ENCODE measurements around the gene ASIC1.
"Not testable (repeated sequence)": the region's sequence is repeated elsewhere in the genome, so short reads cannot be mapped to it uniquely, and the experiment has no call there.

ASIC1 gene

DNA sequence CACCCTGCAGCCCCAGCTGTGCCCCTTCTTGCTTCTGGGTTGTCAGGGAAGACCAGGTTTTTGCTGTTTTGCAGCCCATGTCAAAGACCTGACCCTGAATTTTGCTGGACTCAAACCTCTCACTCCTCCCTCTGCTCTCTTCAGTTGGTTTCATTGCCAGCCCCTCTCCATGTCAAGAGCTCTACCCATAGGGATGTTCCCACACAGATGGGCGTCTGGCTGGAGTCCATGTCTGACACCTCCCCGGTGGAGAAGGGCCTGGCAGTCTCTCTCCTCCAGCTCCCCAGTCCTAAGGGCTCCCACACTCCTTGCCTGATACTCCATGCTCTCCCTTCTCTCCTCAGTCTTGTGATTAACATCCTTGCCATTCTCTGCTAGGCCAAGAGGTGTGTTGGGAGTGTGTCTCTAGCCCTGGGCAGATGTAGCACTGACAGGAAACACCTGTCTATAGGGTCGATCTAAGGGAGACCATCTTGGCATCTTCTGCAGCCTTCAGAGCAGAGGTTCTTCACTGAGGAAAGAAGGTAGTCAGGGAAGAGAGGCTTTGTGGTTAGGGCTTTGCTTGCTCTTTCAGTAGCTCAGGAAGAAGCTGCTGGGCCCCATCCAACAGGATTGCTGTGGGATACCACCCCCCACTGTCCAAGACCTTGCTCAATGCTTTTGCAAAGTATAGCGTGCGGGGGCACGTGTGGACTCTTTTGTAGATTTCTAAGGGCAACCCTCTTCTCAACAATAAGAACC, 4.7 kb downstream of the ASIC1 start:
- no peak for DNase-seq (ENCODE audit: low read depth)

DNA sequence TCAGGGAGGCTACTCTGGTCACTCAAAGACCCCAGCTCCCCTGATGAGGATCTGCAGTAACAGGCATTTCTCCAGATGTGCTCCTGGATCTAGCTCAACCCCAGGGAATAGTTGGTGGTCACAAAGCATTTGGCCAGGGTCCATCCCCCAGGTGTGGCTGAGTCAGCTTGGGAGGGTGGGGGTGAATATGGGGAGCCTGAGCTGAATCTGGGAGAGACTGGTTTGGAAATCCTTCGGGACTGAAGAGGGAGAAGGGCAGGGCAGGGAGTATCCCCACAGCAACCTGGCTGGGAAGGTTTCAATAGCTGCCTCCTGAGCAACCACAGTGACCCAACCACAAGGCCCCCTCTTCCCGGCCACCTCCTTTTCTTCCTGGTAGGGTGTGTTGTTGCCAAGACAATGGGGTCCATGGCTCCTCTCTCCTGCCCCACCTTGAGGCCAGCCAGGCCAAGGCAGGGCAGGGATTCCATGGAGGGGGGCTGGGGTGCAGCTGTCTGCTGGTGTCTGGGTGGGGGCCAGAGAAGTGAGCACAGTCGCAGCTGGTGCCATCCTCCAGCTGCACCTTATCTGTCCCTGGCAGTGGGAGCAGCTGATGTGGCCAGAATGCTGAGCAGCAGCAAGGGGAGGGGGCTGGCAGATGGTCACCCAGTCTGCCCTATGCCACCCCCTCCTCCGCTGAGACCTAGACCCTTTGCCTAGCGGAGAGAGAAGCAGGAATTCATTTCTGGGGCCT, 5.5 kb downstream of the ASIC1 start:
- no peak for DNase-seq (ENCODE audit: low read depth)

DNA sequence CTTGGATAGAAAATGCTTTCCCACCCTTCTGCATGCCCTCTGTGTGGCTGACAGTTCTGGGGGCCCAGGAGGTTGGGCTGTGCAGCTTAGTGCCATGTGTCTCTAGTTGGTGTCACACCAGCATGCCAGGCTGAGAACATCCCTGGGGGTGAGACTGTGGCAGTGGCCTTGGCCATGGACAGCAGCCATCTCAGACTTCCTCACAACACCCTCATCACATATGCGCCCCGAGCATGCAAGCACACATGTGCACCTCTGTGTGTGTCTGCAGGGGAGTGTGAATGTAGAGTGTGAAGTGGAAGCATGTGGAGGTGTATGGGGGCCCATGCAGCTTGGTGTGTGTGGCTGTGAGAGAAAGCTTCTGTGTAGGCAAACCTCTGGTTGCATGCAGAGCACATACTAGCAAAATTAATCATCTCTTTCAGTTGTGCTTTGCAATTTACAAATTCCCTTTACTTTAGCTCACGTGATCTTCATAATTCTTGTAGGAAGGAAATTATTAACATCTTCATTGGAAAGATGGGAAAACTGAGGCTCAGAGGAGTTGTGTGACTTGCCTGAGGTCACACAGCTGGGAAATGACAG, 8.4 kb downstream of the ASIC1 start:
- no peak for DNase-seq (ENCODE audit: low read depth)

DNA sequence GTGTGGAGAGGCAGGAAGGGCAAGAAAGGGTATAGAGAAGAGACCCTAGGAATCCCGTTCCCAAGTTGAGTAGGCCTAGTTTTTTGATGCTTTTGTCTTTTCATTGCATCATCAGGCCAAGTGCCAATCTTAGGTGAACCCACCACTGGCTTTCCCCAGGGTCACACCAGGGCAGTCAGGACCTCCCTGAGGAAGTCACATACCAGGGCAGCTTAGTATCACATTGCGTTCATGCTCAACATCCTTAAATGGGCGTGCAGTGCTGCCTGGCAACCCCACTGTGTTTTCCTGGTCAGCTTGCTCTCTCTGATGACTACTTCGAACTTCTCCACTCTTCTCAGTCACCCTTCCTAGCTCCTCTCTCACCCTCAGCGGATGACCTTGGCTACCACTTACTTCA, 9.0 kb downstream of the ASIC1 start:
- no peak for DNase-seq (ENCODE audit: low read depth)

DNA sequence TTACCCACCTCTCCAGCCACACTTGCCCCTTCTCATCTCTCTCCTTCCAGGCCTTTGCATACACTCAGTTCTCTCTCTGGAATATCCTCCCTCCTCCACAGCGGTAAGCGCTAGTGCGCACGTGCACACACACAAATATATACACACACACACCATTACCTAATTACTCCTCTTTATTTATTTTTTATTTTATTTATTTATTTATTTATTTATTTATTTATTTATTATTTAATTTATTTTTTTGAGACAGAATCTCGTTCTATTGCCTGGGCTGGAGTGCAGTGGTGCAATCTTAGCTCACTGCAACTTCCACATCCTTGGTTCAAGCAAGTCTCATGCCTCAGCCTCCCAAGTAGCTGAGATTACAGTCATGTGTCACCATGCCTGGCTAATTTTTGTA, 11.7 kb downstream of the ASIC1 start:
- no peak for DNase-seq (ENCODE audit: low read depth)

DNA sequence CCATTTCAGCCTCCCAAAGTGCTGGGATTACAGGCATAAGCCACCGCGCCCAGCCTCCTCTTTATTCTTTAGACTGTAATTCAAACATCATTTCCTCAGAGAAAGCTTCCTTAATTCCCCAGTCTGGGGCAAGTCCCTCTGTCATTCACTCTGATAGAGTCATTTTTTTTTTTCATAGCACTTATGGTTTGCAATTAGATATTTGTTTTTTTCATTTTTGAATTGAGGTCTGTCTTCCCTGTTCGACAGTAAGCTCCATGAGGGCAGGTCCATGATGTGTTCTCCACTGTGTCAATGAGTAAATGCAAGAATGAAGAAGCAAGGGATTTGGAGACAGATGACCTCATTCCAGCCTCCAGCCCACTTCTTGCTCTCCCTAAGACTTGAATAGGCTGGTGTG, 12.1 kb downstream of the ASIC1 start:
- no peak for DNase-seq (ENCODE audit: low read depth)

DNA sequence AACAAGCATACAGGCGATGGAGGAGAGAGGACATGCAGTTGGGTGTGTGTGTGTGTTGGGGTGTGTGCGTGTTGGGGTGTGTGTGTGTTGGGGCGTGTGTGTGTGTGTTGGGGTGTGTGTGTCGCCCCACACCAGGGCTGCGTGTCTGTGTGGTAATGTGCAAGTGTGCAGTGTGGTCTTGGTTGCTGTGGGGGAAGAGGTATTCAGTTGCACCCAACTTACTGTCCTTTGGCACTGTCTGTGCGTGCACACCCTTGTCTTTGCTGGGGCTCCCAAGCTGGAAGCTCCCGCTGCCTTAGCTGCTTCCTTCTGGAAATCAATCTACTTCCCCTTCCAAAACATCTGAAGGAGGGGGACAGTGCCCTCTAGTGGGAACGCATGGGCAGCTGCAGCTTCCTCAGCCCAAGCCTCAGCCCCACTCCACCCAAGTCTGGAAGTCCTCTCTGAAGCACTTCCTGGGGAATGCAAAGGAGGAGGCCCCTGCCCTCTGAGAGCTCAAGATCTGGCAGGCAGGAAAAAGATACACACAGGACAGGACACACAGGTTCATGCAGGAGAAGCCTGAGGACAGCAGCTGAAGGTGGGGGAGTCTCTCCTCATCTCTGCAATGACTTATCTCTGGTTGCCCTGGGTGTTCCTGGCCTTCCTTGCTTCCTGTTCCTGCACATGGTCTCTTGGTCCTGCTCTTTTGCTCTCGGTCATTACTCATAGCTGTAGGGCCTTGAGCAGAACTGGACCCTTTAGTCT, 13.1 kb downstream of the ASIC1 start:
- peak; percentile 62 for DNase-seq (ENCODE audit: low read depth)

DNA sequence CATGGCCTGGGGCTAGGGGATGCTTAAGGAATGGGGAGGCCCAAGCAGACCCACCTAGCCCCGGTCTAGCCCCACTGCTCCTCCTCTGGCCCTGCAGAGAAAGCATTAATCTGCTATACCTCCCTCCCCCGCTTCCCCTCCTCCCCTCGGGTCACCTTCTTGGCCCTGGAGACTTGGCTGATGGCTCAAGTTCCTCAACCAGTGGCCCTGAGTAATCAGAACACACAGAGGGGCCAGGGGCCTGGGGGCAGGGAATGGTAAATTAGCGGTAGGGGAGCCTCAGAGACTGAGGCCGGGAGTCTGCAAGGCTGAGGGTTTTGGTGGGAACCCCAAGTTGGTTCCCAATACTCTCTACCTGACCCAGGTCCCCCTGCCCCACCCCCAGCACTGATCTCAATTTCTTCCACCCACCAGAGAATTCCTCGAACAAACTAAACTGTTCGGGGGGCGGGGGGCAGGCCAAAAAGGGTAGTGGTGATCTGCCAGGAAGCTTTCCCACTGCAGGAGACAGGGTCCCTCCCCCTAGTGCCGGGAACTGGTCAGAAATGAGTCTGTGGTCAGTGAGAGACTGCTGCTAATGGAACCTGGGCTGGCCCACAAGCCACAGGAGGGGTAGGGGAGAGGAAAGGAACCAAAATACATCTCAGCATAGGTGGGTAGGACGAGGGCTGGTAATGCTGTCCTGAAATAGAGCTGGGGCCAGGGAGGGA, 15.0 kb downstream of the ASIC1 start:
- DNase-seq (ENCODE audit: low read depth) = no peak

DNA sequence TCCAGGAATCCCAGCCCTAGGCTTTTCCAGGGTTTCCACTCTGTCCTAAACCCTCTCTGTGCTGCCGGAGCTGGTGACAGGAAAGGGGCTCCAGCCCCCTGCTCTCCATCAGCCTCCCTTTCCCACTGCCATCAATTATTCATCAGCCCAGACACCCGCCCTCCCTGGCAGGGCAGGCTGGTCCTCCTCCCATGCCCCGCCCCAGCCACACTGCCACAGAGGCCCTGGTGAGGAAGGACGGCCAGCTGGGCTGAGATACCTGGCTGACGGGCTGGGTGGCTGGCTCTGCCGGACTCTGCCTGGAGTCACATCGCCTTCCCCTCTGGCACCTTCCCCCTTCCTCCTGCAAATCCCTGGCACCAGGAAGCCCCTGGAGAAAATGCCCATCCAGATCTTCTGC, 15.8 kb downstream of the ASIC1 start:
- DNase-seq (ENCODE audit: low read depth) = no peak

DNA sequence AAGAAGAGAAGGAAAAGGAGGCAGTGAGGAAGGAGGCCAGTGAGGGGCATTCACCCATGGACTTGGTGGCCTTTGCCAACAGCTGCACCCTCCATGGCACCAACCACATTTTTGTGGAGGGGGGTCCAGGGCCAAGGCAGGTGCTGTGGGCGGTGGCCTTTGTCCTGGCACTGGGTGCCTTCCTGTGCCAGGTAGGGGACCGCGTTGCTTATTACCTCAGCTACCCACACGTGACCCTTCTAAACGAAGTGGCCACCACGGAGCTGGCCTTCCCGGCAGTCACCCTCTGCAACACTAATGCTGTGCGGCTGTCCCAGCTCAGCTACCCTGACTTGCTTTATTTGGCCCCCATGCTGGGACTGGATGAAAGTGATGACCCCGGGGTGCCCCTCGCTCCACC, 16.3 kb downstream of the ASIC1 start:
- no peak for DNase-seq (ENCODE audit: low read depth)

DNA sequence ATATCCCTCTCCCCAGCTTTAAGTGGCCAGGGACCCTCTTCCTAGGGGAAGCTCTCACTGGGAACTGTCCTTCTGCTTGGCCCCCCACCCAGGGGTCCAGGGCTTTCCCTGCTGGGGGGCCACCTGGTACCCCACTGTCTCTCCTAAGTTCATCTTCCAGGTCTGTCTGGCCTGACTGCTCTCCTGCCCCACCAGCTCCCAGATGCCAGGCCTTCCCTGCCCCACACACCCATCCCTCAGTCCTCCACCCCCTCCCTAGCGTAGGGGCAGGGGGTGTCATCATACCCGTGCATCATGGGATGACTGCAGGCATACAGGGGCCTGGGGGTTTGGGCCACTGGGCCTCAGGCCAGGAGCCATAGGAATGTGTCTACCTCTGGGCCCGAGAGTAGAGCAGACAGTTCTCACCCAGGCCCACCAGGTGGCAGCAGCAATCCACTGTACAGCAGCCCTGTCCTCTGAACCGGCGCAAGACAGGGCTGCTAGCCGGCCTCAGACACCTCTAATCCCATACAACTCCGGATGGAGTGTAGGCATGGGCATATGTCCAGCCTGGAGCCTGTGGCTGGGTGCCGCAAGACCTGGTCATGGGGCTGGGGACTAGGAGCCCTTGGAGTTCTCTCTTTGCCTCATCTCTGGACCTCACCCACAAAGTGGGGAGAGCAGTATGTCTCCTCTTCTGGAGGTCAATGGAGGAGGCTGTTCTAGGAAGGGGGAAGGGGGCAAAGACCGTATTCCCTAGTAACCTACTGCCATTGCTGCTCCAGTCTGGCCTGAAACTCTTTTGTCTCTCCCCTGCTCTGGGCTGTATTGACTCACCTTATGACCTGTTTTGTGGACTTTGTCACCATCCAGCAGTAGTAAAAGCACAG, 17.8 kb downstream of the ASIC1 start:
- DNase-seq (ENCODE audit: low read depth) = peak; percentile 72

DNA sequence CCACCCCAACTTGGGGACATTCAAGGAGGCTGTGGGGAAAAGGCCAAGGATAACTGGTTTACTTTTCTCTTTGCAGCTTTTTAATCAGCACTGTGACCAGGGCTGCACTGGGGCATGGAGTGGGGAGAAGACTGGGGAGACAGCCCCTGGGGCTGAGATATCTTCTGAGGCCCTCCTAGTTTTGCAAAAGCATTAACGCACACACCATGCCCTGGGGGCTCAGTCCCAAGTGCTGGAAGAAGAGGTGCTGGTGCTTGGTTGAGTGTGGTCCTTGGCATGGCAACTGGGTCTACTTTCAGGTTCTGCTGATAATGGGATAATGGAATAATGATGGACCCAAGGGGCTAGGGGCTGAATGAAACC, 18.4 kb downstream of the ASIC1 start:
- DNase-seq (ENCODE audit: low read depth) = no peak

DNA sequence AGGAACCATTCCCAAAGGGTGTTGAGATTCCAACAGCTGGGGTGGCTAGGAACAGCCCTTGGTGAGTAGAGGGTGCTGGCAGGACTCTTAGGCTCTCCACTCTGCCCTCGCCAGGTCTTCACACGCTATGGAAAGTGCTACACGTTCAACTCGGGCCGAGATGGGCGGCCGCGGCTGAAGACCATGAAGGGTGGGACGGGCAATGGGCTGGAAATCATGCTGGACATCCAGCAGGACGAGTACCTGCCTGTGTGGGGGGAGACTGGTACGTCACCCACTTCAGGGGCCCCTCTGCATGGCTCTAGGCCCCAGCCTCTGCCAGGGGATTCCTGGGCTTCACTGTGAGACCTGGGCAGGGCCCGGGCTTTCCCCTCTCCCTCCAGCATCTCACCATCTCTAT, 19.7 kb downstream of the ASIC1 start:
- DNase-seq (ENCODE audit: low read depth) = no peak

DNA sequence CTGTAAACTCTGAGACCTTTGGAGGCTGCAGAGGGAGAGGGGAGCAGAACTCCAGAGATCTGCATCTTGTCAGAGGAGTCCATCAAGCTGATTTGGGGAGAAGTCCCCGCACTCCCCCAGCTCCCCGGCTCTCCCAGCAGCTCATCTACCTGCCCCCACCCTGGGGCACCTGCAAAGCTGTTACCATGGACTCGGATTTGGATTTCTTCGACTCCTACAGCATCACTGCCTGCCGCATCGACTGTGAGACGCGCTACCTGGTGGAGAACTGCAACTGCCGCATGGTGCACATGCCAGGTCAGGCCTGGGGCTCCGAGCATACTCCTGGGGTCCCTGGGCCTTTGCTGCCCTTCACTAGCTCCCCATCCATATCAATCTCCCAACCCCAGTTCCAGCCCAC, 20.9 kb downstream of the ASIC1 start:
- no peak for DNase-seq (ENCODE audit: low read depth)

DNA sequence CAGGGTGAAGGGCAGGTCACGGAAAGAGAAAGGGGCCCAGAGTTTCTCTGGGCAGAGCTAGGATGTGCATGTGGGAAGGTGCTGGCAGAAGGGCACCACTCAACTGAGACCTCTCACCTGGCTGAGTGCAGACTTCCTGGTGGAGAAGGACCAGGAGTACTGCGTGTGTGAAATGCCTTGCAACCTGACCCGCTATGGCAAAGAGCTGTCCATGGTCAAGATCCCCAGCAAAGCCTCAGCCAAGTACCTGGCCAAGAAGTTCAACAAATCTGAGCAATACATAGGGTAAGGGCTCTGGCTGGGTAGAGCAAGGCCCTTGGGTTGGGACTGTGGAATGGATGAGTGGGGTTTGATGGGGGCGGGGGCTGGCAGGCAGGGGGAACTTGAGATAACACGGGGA, 22.4 kb downstream of the ASIC1 start:
- no peak for DNase-seq (ENCODE audit: low read depth)

DNA sequence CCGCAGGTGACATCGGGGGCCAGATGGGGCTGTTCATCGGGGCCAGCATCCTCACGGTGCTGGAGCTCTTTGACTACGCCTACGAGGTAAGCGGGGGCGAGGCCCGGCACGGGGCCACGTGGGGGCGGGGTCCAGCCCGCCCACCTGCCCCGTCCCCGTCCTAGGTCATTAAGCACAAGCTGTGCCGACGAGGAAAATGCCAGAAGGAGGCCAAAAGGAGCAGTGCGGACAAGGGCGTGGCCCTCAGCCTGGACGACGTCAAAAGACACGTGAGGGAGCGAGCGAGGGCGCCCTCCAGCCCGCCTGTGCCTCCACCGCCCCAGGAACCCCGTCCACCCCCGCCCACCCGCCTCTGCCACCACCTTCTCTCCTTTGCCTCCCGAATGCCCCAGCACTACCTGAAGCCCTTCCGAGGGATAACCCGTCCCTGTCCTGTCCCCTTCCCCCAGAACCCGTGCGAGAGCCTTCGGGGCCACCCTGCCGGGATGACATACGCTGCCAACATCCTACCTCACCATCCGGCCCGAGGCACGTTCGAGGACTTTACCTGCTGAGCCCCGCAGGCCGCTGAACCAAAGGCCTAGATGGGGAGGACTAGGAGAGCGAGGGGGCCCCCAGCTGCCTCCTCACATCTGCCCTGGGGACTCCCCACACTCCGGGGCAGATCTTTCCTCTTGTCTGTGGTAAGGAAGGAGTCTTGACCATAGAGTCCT, 23.9 kb downstream of the ASIC1 start:
- no peak for DNase-seq (ENCODE audit: low read depth)

DNA sequence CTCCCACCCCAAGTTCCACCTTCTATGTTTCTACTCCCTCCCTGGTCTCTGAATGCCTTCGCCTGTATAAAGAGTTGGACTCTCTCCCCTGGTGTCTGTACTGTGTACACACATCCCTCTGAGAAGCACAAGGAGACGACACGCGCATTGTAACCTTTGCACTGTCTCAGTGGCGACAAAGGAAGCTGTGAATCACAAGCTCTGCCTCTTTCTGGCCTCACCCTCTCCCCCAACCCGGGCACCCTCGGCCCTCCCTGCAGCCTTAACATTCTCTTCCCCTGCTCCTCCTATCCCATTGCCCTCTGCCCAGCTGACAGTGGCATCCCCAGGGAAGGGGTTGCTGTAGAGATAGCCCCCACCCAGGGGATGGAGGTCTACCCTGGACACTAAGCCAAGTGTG, 25.2 kb downstream of the ASIC1 start:
- DNase-seq (ENCODE audit: low read depth) = no peak

DNA sequence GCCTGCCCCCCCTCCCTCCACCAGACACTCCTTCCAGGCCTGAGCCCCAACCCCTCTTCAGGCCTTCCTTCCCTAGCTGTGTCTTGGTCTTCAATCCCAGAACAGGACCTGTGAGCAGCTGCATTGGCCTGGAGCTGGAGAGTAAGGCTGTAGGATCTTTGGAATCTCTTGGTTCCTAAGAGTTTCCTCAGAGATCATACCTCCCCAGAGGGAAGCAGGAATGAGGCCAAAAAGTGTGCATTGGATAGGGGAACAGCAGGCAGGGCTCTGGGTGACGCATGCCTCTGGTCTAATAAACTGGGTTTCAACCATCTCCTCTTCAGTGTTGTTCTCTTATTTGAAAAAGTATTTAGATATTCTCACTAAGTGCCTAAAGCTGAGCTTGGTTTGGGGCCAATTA, 25.9 kb downstream of the ASIC1 start:
- DNase-seq (ENCODE audit: low read depth) = no peak

DNA sequence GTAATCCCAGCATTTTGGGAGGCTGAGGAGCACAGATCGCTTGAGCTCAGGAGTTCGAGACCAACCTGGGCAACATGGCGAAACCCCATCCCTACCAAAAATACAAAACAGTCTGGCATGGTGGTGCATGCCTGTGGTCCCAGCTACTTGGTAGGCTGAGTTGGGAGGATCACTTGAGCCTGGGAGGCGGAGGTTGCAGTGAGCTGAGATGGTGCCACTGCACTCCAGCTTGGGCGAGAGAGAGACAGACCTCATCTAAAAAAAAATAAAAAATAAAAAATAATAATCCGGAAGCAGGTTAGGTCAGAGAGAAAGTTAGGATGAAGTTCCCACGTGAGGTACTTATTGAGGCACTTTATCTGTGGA, 27.0 kb downstream of the ASIC1 start:
- DNase-seq (ENCODE audit: low read depth) = not testable (repeated sequence)

DNA sequence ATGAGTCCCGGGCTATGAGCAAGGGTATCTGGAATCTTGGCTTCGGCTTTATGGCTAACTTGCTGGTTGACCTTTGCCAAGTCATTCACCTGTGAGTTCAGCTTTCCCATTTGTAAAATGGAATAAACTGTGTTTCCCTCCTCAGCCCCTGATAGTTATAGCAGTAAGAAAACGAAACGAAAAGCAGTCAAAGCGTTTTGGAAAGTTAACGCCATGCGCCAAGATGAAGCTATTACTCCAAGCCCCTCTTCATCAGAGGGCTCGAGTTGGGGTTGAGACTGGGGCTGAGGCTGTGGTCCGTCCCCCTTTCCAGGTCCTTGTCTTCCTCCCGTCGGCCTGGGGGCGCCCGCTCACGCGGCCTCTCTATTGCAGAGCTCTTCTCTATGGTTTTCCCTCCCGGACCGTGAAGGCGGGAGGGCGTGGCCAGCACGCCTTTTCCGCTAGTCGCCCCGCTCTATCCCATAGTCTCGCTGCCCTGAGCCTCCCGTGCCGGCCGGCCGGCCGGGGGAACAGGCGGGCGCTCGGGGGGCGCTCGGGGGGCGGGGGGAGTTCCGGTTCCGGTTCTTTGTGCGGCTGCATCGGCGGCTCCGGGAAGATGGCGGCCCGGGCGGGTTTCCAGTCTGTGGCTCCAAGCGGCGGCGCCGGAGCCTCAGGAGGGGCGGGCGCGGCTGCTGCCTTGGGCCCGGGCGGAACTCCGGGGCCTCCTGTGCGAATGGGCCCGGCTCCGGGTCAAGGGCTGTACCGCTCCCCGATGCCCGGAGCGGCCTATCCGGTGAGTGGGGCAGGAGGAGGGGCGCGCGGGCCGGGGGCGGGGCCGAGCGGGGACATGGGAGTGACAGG, 27.6 kb downstream of the ASIC1 start, which contains the start of gene SMARCD1:
SMARCD1 (plus strand) TSS at position 568 of the 840 bp plus-strand sequence; CDS start at position 596, 28 bp downstream.
- peak; percentile 65 for DNase-seq (ENCODE audit: low read depth)
